Heart left ventricle (tissue), 16 donors: ENCODE data around the gene CHAF1A. TPM values are rescaled to one million over a fixed set of nuclear protein-coding genes. Genes with fewer than 3 reads are reported as not detected.

Source experiments
- ATAC-seq, 4 donors: fragments of 200-7000 bp; cut with Tn5 transposase; one replicate each; pipeline ENCODE4 v1.9.1; 2020 to 2022; ENCODE audit warnings: moderate library complexity in 4 of 4, mild to moderate bottlenecking in 3 of 4, moderate number of reproducible peaks in 1 of 4
- DNase-seq, 5 donors: peaks; one replicate each; pipeline ENCODE4 v3.0.0-alpha.2; 2020
- H3K27ac ChIP-seq, 12 donors: fragments of 200-600 bp; sonication (generic) in 4 of 12; one replicate each; pipeline versions ENCODE4 v1.5.0 to v1.8.0; 2016 to 2022; ENCODE audit warnings: mild to moderate bottlenecking in 2 of 12
- H3K27me3 ChIP-seq, 9 donors: fragments of 200-600 bp; sonication (generic) in 2 of 9; one replicate each; pipeline versions ENCODE4 v1.5.1 to v1.8.0; 2016 to 2022; ENCODE audit warnings: mild to moderate bottlenecking in 3 of 9
- H3K36me3 ChIP-seq, 9 donors: fragments of 200-600 bp; sonication (generic) in 2 of 9; one replicate each; pipeline versions ENCODE4 v1.5.0 to v1.8.0; 2018 to 2022; ENCODE audit warnings: mild to moderate bottlenecking in 2 of 9
- H3K4me1 ChIP-seq, 12 donors: fragments of 200-600 bp; sonication (generic) in 4 of 12; one replicate each; pipeline versions ENCODE4 v1.5.0 to v1.8.0; 2016 to 2022; ENCODE audit warnings: mild to moderate bottlenecking in 3 of 12
- H3K4me3 ChIP-seq, 12 donors: fragments of 200-600 bp; sonication (generic) in 4 of 12; one replicate each; pipeline versions ENCODE4 v1.5.0 to v1.8.0; 2017 to 2022; ENCODE audit warnings: mild to moderate bottlenecking in 9 of 12, moderate library complexity in 4 of 12
- H3K9me3 ChIP-seq, 12 donors: fragments of 200-600 bp; sonication (generic) in 4 of 12; one replicate each; pipeline versions ENCODE4 v1.5.0 to v1.8.0; 2016 to 2022; ENCODE audit warnings: mild to moderate bottlenecking in 1 of 12
- CTCF ChIP-seq, 12 donors: fragments of 200-600 bp; sonication (generic) in 4 of 12; IDR thresholded peaks; one replicate each; pipeline versions ENCODE4 v1.5.0 to v1.8.0; 2018 to 2022; ENCODE audit warnings: antibody characterized with exemption in 12 of 12, mild to moderate bottlenecking in 5 of 12
- POLR2A ChIP-seq, 2 donors: fragments of 450-650 bp; IDR thresholded peaks; one replicate each; pipeline ENCODE4 v1.6.1; 2017; ENCODE audit warnings: antibody characterized with exemption in 2 of 2, mild to moderate bottlenecking in 2 of 2, moderate library complexity in 2 of 2
- WGBS, 4 donors: extraction: QIAGEN DNeasy Blood & Tissue Kit in 2 of 4; methylation state at CpG; one replicate each; pipeline versions ENCODE4 v1.1.5 to v1.1.7; 2013 to 2018; 5-methylcytosine and 5-hydroxymethylcytosine counted together
- intact Hi-C, 10 donors: fragments of 100-400 bp; cut with DNase I; formaldehyde crosslinking; loops; one replicate each; pipeline versions ENCODE4 v1.11.1 to v1.14.2; 2022
- microRNA-seq, 4 donors: library from miRNA; unstranded; fragments of <30 nt; microRNA quantifications; one replicate each; pipeline versions ENCODE4 to v1.2.0, GENCODE V29; 2017 to 2020
- polyA plus RNA-seq, 2 donors: library from polyadenylated mRNA; stranded (reverse); fragments of 200-250 nt; gene quantifications; one replicate each; pipeline ENCODE4 v1.2.3, GENCODE V29; 2013
- total RNA-seq, 9 donors: library from RNA; depleted of rRNA in 2 of 9; stranded (reverse); fragments of >200 nt in 2 of 9; fragmentation: NEBNext Ultra II Directional in 3 of 9; extraction: Animal tissue kit (Norgen Biotek cat#: 25700) in 3 of 9; gene quantifications; one replicate each; pipeline versions ENCODE4 v1.1.0 to v1.2.4, GENCODE V29; 2016 to 2023
- donor health status: ischemic (EF 13 %, LVEDD 7.1; RV severe dilation, severe dysfunction).
- donor health status: healthy with polysubstance abuse.
- donor health status: DM: no; HTN: yes; CAD: no.
- donor health status: DM: no; HTN: no; CAD: no.
- donor health status: ischemic (EF 25% LVEDD 6.9; RV normal size, moderate dysfunction).
- donor health status: ischemic (EF 25% LVEDD 5.7; RV mildly dilated, moderate dysfunction).
- donor health status: healthy.
- donor health status: DM: yes; HTN: yes; CAD: no.
- donor health status: ischemic (EF 35%, LVEDD 5.7; RV mildly dilated, moderate dysfunction).
- donor health status: nonischemic (EF 11% LVEDD 7.7; RV severe dilation, severe dysfunction).
- donor health status: DM: yes; HTN: yes; CAD: no.
- donor health status: PGD.
- donor health status: ischemic (EF 29% LVEDD 5.4; RV normal size, mild dysfunction).
- donor health status: nonischemic (EF 23%, LVEDD 6.1; RV moderate dilation, normal function).

Gene CHAF1A
- total and polyA plus RNA-seq, 11 donors: 2.9 to 10.7 (median 5.5) TPM

- intact Hi-C loops: no loop called here
- DNase-seq (no peak), ATAC-seq (no peak)
- H3K9me3 ChIP-seq: no peaks in the 10 kb centered on the region
- H3K27ac ChIP-seq: no peak overlapping the region
- no peaks in the 10 kb centered on the region for H3K27me3 ChIP-seq
- TF ChIP-seq POLR2A (IDR thresholded peaks at IDR 0.05) (no peak), CTCF (IDR thresholded peaks at IDR 0.05) (no peak)
- WGBS, 4 donors: 96 to 98% (median 97%) methylated on average over 19 to 21 of the region's 21 CpGs
- peaks cover 0 to 81% (median 63%) of the 10 kb centered on the region in 9 donors for H3K36me3 ChIP-seq
- no peak overlapping the region for H3K4me3 ChIP-seq
- no peaks in the 10 kb centered on the region for H3K4me1 ChIP-seq
These were observed 89.0 kb downstream of the CHAF1A start for GRCh38 chr19:4491446-4491845.

- TF ChIP-seq POLR2A (IDR thresholded peaks at IDR 0.05): no peak
- TF ChIP-seq CTCF (IDR thresholded peaks at IDR 0.05): no peak
- H3K4me3 ChIP-seq: no peak overlapping the region
- 95 to 100% (median 98%) methylated on average over 3 of the region's 3 CpGs for WGBS, 4 donors
- no peaks in the 10 kb centered on the region for H3K9me3 ChIP-seq
- H3K36me3 ChIP-seq: peaks cover 0 to 84% (median 70%) of the 10 kb centered on the region in 9 donors
- intact Hi-C loops: no loop called here
- no peaks in the 10 kb centered on the region for H3K4me1 ChIP-seq
- no peaks in the 10 kb centered on the region for H3K27me3 ChIP-seq
- H3K27ac ChIP-seq: no peak overlapping the region
- no peak for ATAC-seq
- DNase-seq: no peak
These were observed 90.1 kb downstream of the CHAF1A start for GRCh38 chr19:4492337-4493103.

Small RNA genes within 50 kb of the gene (microRNA-seq; reads per million reads assigned to microRNA genes)
- gene MIR4746: 0 to 0.77 (median 0.33) reads per million in 4 donors

Other genes with a start within 250 kb of the CHAF1A start
- not detected for gene CREB3L3, start 249.0 kb upstream of the CHAF1A start, total RNA-seq
- gene CREB3L3, start 249.0 kb upstream of the CHAF1A start, polyA plus RNA-seq: not detected
- 10 to 100 TPM; 10.2 to 16.7 (median 12.7) TPM for gene SIRT6, start 220.1 kb upstream of the CHAF1A start, total RNA-seq
- gene SIRT6, start 220.1 kb upstream of the CHAF1A start, polyA plus RNA-seq: 10 to 100 TPM; 15.6 to 29.0 TPM
- 1 to 10 TPM in 2 of 9 donors, under 1 TPM in 4, not detected in 3; 0.23 to 1.4 (median 0.51) TPM for gene ANKRD24, start 220.0 kb upstream of the CHAF1A start, total RNA-seq
- gene ANKRD24, start 220.0 kb upstream of the CHAF1A start, polyA plus RNA-seq: under 1 TPM; 0.12 to 0.30 TPM
- gene EBI3, start 173.1 kb upstream of the CHAF1A start, total RNA-seq: 1 to 10 TPM in 4 of 9 donors, under 1 TPM in 5; 0.27 to 5.6 (median 0.54) TPM
- gene EBI3, start 173.1 kb upstream of the CHAF1A start, polyA plus RNA-seq: 1 to 10 TPM in 1 of 2 donors, under 1 TPM in 1; 0.88 to 1.4 TPM
- gene YJU2, start 155.6 kb upstream of the CHAF1A start, total RNA-seq: 10 to 100 TPM in 6 of 9 donors, 1 to 10 TPM in 3; 7.6 to 19.1 (median 10.4) TPM
- gene YJU2, start 155.6 kb upstream of the CHAF1A start, polyA plus RNA-seq: 10 to 100 TPM; 23.1 to 26.7 TPM
- gene SHD, start 123.4 kb upstream of the CHAF1A start, total RNA-seq: under 1 TPM in 1 of 9 donors, not detected in 8; 0.52 TPM
- not detected for gene SHD, start 123.4 kb upstream of the CHAF1A start, polyA plus RNA-seq
- gene TMIGD2, start 100.3 kb upstream of the CHAF1A start, total RNA-seq: under 1 TPM in 3 of 9 donors, not detected in 6; 0.20 to 0.67 (median 0.30) TPM
- under 1 TPM in 1 of 2 donors, not detected in 1; 0.06 TPM for gene TMIGD2, start 100.3 kb upstream of the CHAF1A start, polyA plus RNA-seq
- gene FSD1, start 98.0 kb upstream of the CHAF1A start, total RNA-seq: 1 to 10 TPM in 1 of 9 donors, not detected in 8; 1.2 TPM
- gene FSD1, start 98.0 kb upstream of the CHAF1A start, polyA plus RNA-seq: under 1 TPM in 1 of 2 donors, not detected in 1; 0.04 TPM
- gene STAP2, start 63.8 kb upstream of the CHAF1A start, total RNA-seq: 10 to 100 TPM in 1 of 9 donors, 1 to 10 TPM in 6, under 1 TPM in 2; 0.67 to 14.2 (median 2.1) TPM
- gene STAP2, start 63.8 kb upstream of the CHAF1A start, polyA plus RNA-seq: 1 to 10 TPM; 1.1 to 1.9 TPM
- gene MPND, start 59.1 kb upstream of the CHAF1A start, total RNA-seq: 10 to 100 TPM in 7 of 9 donors, 1 to 10 TPM in 2; 8.2 to 23.7 (median 19.0) TPM
- gene MPND, start 59.1 kb upstream of the CHAF1A start, polyA plus RNA-seq: 10 to 100 TPM; 14.4 to 21.9 TPM
- 10 to 100 TPM; 14.4 to 43.6 (median 22.2) TPM for gene SH3GL1, start 2.1 kb upstream of the CHAF1A start, total RNA-seq
- gene SH3GL1, start 2.1 kb upstream of the CHAF1A start, polyA plus RNA-seq: 10 to 100 TPM; 17.3 to 43.3 TPM
- gene UBXN6, start 55.2 kb downstream of the CHAF1A start, total RNA-seq: 100 to 1,000 TPM in 6 of 9 donors, 10 to 100 TPM in 3; 75.1 to 128 (median 109) TPM
- gene UBXN6, start 55.2 kb downstream of the CHAF1A start, polyA plus RNA-seq: 100 to 1,000 TPM; 127 to 137 TPM
- 100 to 1,000 TPM in 1 of 9 donors, 10 to 100 TPM in 8; 20.8 to 235 (median 29.9) TPM for gene HDGFL2, start 69.7 kb downstream of the CHAF1A start, total RNA-seq
- 10 to 100 TPM; 30.7 to 38.9 TPM for gene HDGFL2, start 69.7 kb downstream of the CHAF1A start, polyA plus RNA-seq
- gene PLIN4, start 115.8 kb downstream of the CHAF1A start, total RNA-seq: 100 to 1,000 TPM; 110 to 292 (median 174) TPM
- gene PLIN4, start 115.8 kb downstream of the CHAF1A start, polyA plus RNA-seq: 100 to 1,000 TPM in 1 of 2 donors, 10 to 100 TPM in 1; 55.5 to 241 TPM
- gene PLIN5, start 132.6 kb downstream of the CHAF1A start, total RNA-seq: 10 to 100 TPM; 26.0 to 88.6 (median 42.7) TPM
- gene PLIN5, start 132.6 kb downstream of the CHAF1A start, polyA plus RNA-seq: 10 to 100 TPM; 17.5 to 65.0 TPM
- 1 to 10 TPM in 2 of 9 donors, under 1 TPM in 7; 0.15 to 1.7 (median 0.36) TPM for gene LRG1, start 137.4 kb downstream of the CHAF1A start, total RNA-seq
- gene LRG1, start 137.4 kb downstream of the CHAF1A start, polyA plus RNA-seq: under 1 TPM; 0.23 to 0.30 TPM
- 10 to 100 TPM in 5 of 9 donors, 1 to 10 TPM in 4; 6.4 to 29.7 (median 10.1) TPM for gene SEMA6B, start 157.0 kb downstream of the CHAF1A start, total RNA-seq
- gene SEMA6B, start 157.0 kb downstream of the CHAF1A start, polyA plus RNA-seq: 10 to 100 TPM in 1 of 2 donors, 1 to 10 TPM in 1; 6.0 to 16.5 TPM
- gene TNFAIP8L1, start 236.9 kb downstream of the CHAF1A start, total RNA-seq: 10 to 100 TPM in 1 of 9 donors, 1 to 10 TPM in 8; 2.8 to 15.1 (median 5.8) TPM
- gene TNFAIP8L1, start 236.9 kb downstream of the CHAF1A start, polyA plus RNA-seq: 1 to 10 TPM; 6.1 to 6.2 TPM